Stimulated activated naive CD4-positive, alpha-beta T cell (primary cell): Measurements from ENCODE around the gene KLF16.

Source experiments
- DNase-seq, 6 experiments: peaks; one replicate each; lab custom pipeline; 2025; lab: John Stamatoyannopoulos, UW

The KLF16 gene

GRCh38 chr19:1807030-1807694 is 56.2 kb downstream of the KLF16 start:
- DNase-seq, result no peak

GRCh38 chr19:1806184-1807029 is 57.0 kb downstream of the KLF16 start:
- no peak for DNase-seq

DNA sequence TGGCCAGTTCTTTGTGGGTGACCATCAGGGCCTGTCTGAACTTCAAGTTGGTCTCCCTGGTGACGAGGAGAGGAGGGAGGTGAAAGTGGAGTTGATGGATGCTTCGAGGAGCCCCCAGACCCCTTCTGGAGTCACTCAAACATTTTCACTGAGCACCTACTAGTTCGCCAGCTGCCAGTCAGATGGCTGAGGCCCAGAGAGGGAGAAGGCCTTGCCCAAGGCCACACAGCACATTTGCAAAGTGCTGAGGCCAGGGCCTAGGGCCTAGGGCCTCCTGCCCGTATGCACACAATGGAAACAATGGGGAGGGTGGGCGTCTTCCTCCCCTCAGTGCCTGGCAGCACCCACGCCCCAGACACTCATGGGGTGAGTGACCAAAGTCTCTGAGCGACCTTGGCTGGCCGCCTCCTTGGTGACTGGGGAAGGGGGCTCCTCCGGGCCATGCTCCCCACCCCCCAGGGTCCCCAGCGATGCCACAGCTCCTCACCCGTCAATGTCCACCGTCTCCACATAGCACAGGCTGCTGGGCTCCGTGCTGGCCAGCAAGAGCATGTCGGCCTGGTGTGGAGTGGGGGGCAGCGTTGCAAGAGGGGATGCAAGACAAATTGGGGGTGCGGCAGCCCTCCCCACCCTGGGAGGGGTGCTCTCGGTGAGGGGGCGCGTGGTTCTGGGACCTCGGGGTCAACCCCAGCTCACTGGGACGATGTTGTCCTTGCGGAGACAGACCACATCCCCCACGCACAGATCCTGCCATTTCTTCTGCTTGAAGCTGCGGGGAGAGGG is 57.8 kb downstream of the KLF16 start:
- no peak for DNase-seq

- DNase-seq, result no peak
Measured at GRCh38 chr19:1804858-1805257, 58.5 kb downstream of the KLF16 start.
